HK-2 (cell line): ENCODE data around the gene COLQ.
"Not testable (repeated sequence)": the region's sequence is repeated elsewhere in the genome, so short reads cannot be mapped to it uniquely, and the experiment has no call there.

Source experiments
- DNase-seq: peaks from one replicate; pipeline ENCODE4 v3.0.0-alpha.2; 2018; ENCODE audit not compliant: unreplicated experiment

COLQ gene

DNA sequence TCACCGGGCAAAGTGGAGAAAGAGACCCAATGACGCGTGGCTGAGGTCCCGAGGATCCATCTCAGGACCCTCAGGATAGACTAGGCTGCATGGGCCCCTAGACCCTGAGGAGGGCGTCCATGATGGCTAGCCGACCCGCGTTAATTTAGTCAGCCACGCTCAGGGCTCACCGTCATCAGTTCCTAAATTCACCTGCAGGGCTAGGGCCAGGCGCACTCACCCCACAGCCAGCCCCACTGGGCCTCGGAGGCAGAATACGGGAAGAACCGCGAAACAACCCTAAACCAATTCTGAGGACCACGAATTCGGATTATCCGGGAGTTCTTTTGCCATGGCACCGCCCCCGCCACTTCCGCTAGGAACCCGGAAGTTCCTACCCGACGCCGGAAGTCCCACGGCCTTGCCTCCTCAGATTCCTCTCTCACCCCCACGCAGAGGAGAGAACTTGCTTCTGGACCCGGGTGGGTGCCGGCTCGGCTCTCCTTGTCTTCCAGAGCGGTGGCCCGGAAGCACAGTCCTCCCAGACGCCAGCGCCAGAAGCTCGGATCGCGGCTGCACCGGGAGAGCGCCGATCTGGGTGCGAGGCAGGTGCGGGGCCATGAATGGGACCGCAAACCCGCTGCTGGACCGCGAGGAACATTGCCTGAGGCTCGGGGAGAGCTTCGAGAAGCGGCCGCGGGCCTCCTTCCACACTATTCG is 94.2 kb downstream of the COLQ start, which contains the start of the genes EAF1 and METTL6:
TSS of gene EAF1 (plus strand) at position 417 of the 699 bp plus-strand sequence. CDS start at position 599, 182 bp downstream.
TSS of gene METTL6 (minus strand) at position 363 of the 699 bp plus-strand sequence. CDS start 1,033 bp downstream, outside the sequence.
- peak; percentile 70 for DNase-seq

DNA sequence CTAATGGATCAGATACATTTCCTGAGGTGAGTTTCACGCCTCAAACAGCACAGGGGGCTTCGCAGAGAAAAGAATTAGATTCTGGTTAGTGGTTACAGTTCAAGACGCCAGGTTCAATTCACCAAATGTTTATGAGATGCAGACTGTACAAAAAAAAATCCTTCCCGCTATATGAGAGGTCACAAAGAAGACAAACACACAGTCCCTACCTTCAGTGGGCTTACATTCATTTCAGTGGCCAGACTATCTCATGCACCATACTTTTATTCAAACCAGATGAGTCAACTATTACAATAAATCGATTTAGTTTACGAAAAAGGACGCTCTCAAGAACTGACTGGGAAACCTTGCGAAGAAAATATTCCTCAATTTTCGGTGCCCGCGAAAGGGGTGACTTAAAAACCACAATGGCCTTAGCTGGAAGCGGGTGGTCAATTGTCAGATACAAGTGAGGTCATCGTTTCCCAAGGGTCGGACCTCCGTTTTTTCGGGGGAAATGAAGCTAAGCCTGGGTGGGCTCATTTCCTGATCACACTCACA is 94.9 kb downstream of the COLQ start:
- DNase-seq: no peak

DNA sequence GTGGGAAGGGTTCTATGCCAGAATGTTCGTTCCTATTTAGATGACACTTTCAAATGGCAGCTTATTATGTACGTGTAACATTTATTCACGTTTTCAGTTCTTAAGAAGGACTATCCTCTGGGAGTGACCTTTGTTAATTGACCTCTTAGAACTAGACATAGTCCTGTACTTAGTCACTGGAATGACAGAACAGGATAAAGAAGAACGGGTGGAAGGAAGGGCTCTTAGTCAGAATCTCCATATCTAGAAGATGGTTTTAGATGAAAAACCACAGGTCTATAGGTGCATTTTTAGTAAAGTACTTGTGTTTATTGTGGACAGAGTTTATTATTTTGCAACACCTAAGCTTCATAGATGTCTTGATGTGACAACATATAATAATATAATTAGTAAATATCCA is 100.6 kb downstream of the COLQ start:
- no peak for DNase-seq

DNA sequence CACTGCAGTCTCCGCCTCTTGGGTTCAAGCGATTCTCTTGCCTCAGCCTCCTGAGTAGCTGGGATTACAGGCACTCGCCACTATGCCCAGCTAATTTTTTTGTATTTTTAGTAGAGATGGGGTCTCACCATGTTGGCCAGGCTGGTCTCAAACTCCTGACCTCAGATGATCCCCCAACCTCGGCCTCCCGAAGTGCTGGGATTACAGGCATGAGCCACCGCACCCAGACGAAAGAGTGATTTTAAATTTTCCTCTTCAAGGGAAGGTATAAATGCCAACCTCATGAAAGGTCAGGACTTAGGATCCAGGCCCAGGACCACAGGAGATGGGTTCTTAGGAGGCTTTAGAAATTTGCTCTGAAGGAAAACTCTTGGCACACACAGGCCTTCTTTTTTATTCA is 110.5 kb downstream of the COLQ start:
- not testable (repeated sequence) for DNase-seq

DNA sequence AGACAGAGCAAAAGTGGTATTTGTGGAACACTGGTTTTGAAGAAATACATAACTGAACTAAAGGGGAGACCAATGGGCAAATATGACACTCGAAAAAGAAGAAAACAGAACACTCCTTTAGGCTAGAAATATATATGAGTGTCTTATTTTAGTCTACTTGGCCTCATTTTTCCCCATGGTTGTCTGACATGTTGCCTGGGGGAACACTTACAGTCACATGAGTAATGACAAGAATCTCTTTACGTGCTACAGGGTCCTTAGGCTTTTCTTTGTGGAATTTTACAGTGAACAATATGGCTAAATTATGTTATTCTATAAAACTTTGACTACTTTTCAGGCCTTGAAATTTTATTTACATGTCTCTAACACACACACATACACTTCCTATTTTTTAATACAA is 111.7 kb downstream of the COLQ start:
- no peak for DNase-seq

DNA sequence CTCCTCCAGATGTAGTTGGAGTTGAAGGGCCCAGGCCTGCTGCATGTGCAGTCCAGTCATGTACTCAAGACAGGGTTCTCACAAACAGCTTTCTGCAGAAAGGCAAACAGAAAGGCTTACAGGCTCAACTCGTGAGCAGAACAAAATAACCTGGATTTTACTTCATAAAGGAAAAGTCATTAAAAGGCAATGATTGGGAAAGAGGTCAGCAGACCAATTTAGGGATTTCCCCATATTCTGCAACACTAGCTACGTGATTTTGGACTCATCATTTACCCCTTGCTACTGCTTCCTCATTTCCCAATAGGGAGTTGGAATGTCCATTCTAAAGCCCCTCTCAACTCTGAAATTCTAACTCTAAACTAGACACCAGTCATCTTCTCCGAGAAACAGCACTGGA is 112.3 kb downstream of the COLQ start:
- DNase-seq: no peak

DNA sequence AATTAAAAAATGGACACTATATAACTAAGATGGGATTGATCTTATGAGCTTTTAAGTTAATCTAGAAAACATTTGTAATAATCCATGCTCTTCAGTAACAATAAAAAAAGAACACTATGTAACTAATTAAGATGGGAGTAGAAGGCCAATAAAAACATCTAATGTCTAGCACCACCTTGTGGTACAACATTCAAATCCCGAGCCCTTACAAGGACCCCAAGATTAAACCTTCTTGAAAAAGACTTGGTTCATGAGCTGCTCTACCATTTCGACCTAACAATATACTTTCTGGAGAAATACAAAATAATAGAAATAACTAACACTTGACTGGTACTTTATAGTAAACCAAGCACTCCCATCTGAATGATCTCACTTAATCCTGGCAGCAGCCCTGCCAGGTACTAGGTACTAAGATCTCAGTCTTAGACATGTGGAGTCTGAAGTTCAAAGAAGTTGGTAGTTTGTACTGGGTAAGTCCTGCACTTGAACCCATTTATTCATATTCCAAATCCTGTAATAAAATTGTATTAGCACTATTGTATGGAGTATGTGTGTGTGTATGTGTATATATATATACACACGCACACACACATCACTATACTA is 116.0 kb downstream of the COLQ start:
- no peak for DNase-seq

DNA sequence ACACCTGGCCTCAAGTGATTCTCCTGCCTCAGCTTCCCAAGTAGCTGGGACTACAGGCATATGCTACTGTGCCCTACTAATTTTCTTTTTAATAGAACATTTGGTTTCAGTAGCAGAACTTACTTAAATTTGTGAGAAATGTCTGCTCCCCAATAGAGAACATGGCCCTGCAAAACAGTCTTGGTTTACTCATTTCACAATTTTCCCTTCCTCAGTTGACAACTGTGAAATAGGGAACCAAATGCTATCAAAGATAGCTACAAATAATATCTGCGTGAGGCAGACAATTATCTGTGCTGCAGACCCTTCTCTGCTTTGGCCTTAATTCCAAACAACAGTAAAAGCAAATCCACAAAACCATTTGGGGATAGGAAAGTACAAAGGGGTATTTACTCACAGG is 116.7 kb downstream of the COLQ start:
- DNase-seq: no peak

DNA sequence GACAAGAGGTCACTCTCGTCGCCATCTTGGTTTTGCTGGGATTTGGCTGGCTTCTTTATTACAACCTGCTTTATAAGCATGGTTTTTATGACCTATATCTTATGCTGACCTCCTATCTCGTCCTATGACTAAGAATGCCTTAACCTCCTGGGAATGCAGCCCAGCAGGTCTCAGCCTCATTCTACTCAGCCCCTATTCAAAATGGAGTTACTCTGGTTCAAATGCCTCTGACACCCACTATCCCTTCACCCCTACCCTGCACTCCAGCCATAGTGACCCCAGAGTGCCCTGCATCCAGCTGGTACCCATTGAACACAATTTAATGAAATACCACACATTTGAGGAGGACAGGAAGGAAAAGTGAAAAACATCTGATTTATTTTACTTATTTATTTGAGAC is 117.5 kb downstream of the COLQ start:
- DNase-seq: no peak

DNA sequence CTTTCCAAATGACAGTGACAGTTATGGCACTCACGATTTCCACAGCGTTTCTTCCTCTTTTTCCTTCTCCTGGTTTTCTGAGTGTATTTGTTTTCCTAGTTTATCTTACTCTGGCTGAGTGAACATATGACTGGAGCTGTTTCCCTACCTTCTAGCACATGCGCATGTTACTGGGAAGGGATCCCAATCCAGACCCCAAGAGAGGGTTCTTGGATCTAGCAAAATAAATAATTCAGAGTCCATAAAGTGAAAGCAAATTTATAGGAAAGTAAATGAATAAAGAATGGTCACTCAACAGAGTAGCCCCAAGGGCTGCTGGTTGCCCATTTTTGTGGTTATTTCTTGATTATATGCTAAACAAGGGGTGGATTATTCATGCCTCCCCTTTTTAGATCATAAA is 118.0 kb downstream of the COLQ start:
- DNase-seq: no peak

DNA sequence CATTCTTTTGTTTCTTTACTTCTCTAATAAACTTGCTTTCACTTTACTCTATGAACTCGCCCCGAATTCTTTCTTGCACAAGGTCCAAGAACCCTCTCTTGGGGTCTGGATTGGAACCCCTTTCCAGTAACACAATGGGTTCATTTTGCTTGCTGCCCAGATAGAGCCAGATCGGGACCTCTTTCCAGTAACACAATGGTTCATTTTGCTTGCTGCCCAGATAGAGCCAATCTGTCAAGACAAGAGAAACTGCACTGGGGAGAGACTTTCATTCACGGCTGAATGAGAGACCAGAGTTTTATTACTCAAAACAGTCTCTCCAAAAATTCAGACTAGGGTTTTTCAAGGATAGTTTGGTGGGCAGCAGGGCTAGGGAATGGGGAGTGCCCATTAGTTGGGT is 119.6 kb downstream of the COLQ start:
- no peak for DNase-seq
